AG09309 (cell line): ENCODE data around the gene MAP4K2.
A peak's percentile ranks its signal among the peaks of the same experiment; 100 is the strongest.

ENCODE experiments used
- DNase-seq: peaks from one replicate; pipeline ENCODE4 v3.0.0-alpha.2; 2010; ENCODE audit warnings: low read depth
- H3K4me3 ChIP-seq: 2 replicates; pipeline ENCODE4 v1.5.1; 2011; ENCODE audit warnings: mild to moderate bottlenecking, low read depth, low read length, moderate library complexity; ENCODE audit not compliant: control insufficient read depth
- CTCF ChIP-seq: IDR thresholded peaks from 2 replicates; pipeline ENCODE4 v1.5.1; 2011; ENCODE audit warnings: mild to moderate bottlenecking, low read depth, low read length, inconsistent platforms; ENCODE audit not compliant: insufficient read depth, control insufficient read depth; ENCODE audit errors: missing control alignments

The MAP4K2 gene

GRCh38 chr11:64744544-64745188, 58.3 kb downstream of the MAP4K2 start:
- DNase-seq = no peak
- no peak overlapping the region; the same call in 1 of the 2 replicates for H3K4me3 ChIP-seq
- TF ChIP-seq CTCF = no peak

GRCh38 chr11:64743591-64744543, 59.1 kb downstream of the MAP4K2 start, which contains the start of gene RASGRP2:
TSS of gene RASGRP2 (minus strand) at chr11:64744142. CDS start at chr11:64742866, 1,276 bp downstream.
- DNase-seq = no peak
- TF ChIP-seq CTCF = peak; percentile 66
- H3K4me3 ChIP-seq = peak within 1 kb of the TSS; percentile 21

- peak overlapping the region; percentile 29 for H3K4me3 ChIP-seq
- no peak for DNase-seq
- peak; percentile 65 for TF ChIP-seq CTCF
These were observed 60.0 kb downstream of the MAP4K2 start for GRCh38 chr11:64742889-64743590.

GRCh38 chr11:64742087-64742888, 60.7 kb downstream of the MAP4K2 start:
- peak overlapping the region; percentile 29 for H3K4me3 ChIP-seq
- TF ChIP-seq CTCF = no peak

GRCh38 chr11:64741375-64742086, 61.5 kb downstream of the MAP4K2 start:
- no peak for DNase-seq
- TF ChIP-seq CTCF = no peak
- no peak overlapping the region for H3K4me3 ChIP-seq

More at GRCh38 chr11:64742087-64742888, 60.7 kb downstream of the MAP4K2 start:
- DNase-seq = no peak

- H3K4me3 ChIP-seq = no peak overlapping the region
- no peak for TF ChIP-seq CTCF
- no peak for DNase-seq
These were observed 63.1 kb downstream of the MAP4K2 start for GRCh38 chr11:64739871-64740270.
